HEK293 (cell line): Measurements from ENCODE around the gene CDH26.

Experiments used
- CTCF ChIA-PET: fragments of 350-600 bp; formaldehyde crosslinking; extraction: SDS; loops from one replicate; lab custom pipeline; 2021; ENCODE audit warnings: antibody characterized with exemption; lab: Yijun Ruan, JAX
- POLR2A ChIA-PET: fragments of 300-600 bp; formaldehyde crosslinking; extraction: SDS; loops from one replicate; lab custom pipeline; 2020; ENCODE audit warnings: antibody characterized with exemption, inconsistent platforms; lab: Yijun Ruan, JAX
- H3K27ac ChIP-seq: fragments of 200-500 bp; sonication (Bioruptor generic); 2 replicates; pipeline ENCODE4 v1.5.1; 2014; ENCODE audit warnings: low read depth, low read length, control low read depth, inconsistent platforms; ENCODE audit errors: extremely low read depth
- H3K36me3 ChIP-seq, 2 experiments: fragments of 200-500 bp in 1 of 2; sonication (Bioruptor generic) in 1 of 2; 1 replicate in 1 of 2; 2 replicates in 1 of 2; pipeline ENCODE4 v1.5.1; 2014 to 2017; ENCODE audit warnings: inconsistent platforms in 2 of 2, low read length in 2 of 2; ENCODE audit not compliant: control insufficient read depth in 2 of 2, insufficient read depth in 1 of 2
- H3K4me1 ChIP-seq: fragments of 200-500 bp; sonication (Bioruptor generic); 2 replicates; pipeline ENCODE4 v1.5.1; 2014; ENCODE audit warnings: mild to moderate bottlenecking, low read length, inconsistent platforms; ENCODE audit not compliant: control insufficient read depth, insufficient read depth
- H3K4me3 ChIP-seq: 2 replicates; pipeline ENCODE4 v1.5.1; 2011; ENCODE audit warnings: low read depth, mild to moderate bottlenecking, control low read depth, low read length, moderate library complexity
- H3K9me3 ChIP-seq: fragments of 200-500 bp; sonication (Bioruptor generic); 2 replicates; pipeline ENCODE4 v1.5.1; 2014; ENCODE audit warnings: low read depth, low read length, inconsistent platforms; ENCODE audit not compliant: control insufficient read depth, insufficient read depth
- BCL11A ChIP-seq: fragments of 450-650 bp; formaldehyde crosslinking; IDR thresholded peaks from 2 replicates; pipeline ENCODE4 v1.5.1; 2016; ENCODE audit warnings: low read depth, missing biosample characterization, missing genetic modification characterization
- GFI1B ChIP-seq: fragments of 450-650 bp; formaldehyde crosslinking; IDR thresholded peaks from 2 replicates; pipeline ENCODE4 v1.5.1; 2016; ENCODE audit warnings: missing biosample characterization, missing genetic modification characterization
- HOXC10 ChIP-seq: sonication (generic); formaldehyde crosslinking; IDR thresholded peaks from 2 replicates; pipeline ENCODE4 v1.8.1; 2023; ENCODE audit warnings: mild to moderate bottlenecking, missing genetic modification reagents
- KLF16 ChIP-seq: fragments of 450-650 bp; formaldehyde crosslinking; IDR thresholded peaks from 2 replicates; pipeline ENCODE4 v1.5.1; 2017; ENCODE audit warnings: missing biosample characterization, missing genetic modification characterization
- KLF8 ChIP-seq: fragments of 450-650 bp; formaldehyde crosslinking; IDR thresholded peaks from 2 replicates; pipeline ENCODE4 v1.5.1; 2016; ENCODE audit warnings: missing biosample characterization, missing genetic modification characterization
- OVOL3 ChIP-seq: fragments of 450-650 bp; formaldehyde crosslinking; IDR thresholded peaks from 2 replicates; pipeline ENCODE4 v1.5.1; 2016; ENCODE audit warnings: missing biosample characterization, missing genetic modification characterization
- RBAK ChIP-seq: fragments of 450-650 bp; formaldehyde crosslinking; IDR thresholded peaks from 2 replicates; pipeline ENCODE4 v1.5.1; 2016; ENCODE audit warnings: missing biosample characterization, missing genetic modification characterization
- SP2 ChIP-seq: fragments of 450-650 bp; formaldehyde crosslinking; IDR thresholded peaks from 2 replicates; pipeline ENCODE4 v1.5.1; 2016; ENCODE audit warnings: missing biosample characterization, missing genetic modification characterization
- YY1 ChIP-seq: fragments of 450-650 bp; formaldehyde crosslinking; IDR thresholded peaks from 2 replicates; pipeline ENCODE4 v1.5.1; 2018; ENCODE audit warnings: missing biosample characterization, missing genetic modification characterization
- ZBTB21 ChIP-seq: fragments of 450-650 bp; formaldehyde crosslinking; IDR thresholded peaks from 2 replicates; pipeline ENCODE4 v1.5.1; 2017; ENCODE audit warnings: missing biosample characterization, missing genetic modification characterization
- ZBTB48 ChIP-seq: fragments of 450-650 bp; formaldehyde crosslinking; IDR thresholded peaks from 2 replicates; pipeline ENCODE4 v1.5.1; 2016; ENCODE audit warnings: missing biosample characterization, missing genetic modification characterization
- ZBTB8A ChIP-seq: fragments of 450-650 bp; formaldehyde crosslinking; IDR thresholded peaks from 2 replicates; pipeline ENCODE4 v1.5.1; 2016; ENCODE audit warnings: missing biosample characterization, missing genetic modification characterization
- ZEB2 ChIP-seq: fragments of 450-650 bp; formaldehyde crosslinking; IDR thresholded peaks from 2 replicates; pipeline ENCODE4 v1.5.1; 2016; ENCODE audit warnings: missing biosample characterization, missing genetic modification characterization
- ZNF132 ChIP-seq: fragments of 450-650 bp; formaldehyde crosslinking; IDR thresholded peaks from 2 replicates; pipeline ENCODE4 v1.5.1; 2017; ENCODE audit warnings: missing biosample characterization, missing genetic modification characterization, borderline replicate concordance
- ZNF18 ChIP-seq: fragments of 450-650 bp; formaldehyde crosslinking; IDR thresholded peaks from 2 replicates; pipeline ENCODE4 v1.5.1; 2016; ENCODE audit warnings: missing biosample characterization, missing genetic modification characterization
- ZNF23 ChIP-seq: fragments of 450-650 bp; formaldehyde crosslinking; IDR thresholded peaks from 2 replicates; pipeline ENCODE4 v1.5.1; 2016; ENCODE audit warnings: missing biosample characterization, missing genetic modification characterization, borderline replicate concordance
- ZNF248 ChIP-seq: fragments of 450-650 bp; formaldehyde crosslinking; IDR thresholded peaks from 2 replicates; pipeline ENCODE4 v1.5.1; 2017; ENCODE audit warnings: missing biosample characterization, missing genetic modification characterization
- ZNF266 ChIP-seq: fragments of 450-650 bp; formaldehyde crosslinking; IDR thresholded peaks from 2 replicates; pipeline ENCODE4 v1.5.1; 2016; ENCODE audit warnings: missing biosample characterization, missing genetic modification characterization, low read depth
- ZNF324 ChIP-seq: fragments of 450-650 bp; formaldehyde crosslinking; IDR thresholded peaks from 2 replicates; pipeline ENCODE4 v1.5.1; 2016; ENCODE audit warnings: missing biosample characterization, missing genetic modification characterization
- ZNF37A ChIP-seq: fragments of 450-650 bp; IDR thresholded peaks from 2 replicates; pipeline ENCODE4 v1.5.1; 2018; ENCODE audit warnings: missing biosample characterization, missing genetic modification characterization
- ZNF48 ChIP-seq: fragments of 450-650 bp; formaldehyde crosslinking; IDR thresholded peaks from 2 replicates; pipeline ENCODE4 v1.5.1; 2016; ENCODE audit warnings: missing biosample characterization, missing genetic modification characterization
- ZNF521 ChIP-seq: fragments of 450-650 bp; formaldehyde crosslinking; IDR thresholded peaks from 2 replicates; pipeline ENCODE4 v1.5.1; 2017; ENCODE audit warnings: missing biosample characterization, mild to moderate bottlenecking, missing genetic modification characterization
- ZNF555 ChIP-seq: fragments of 450-650 bp; formaldehyde crosslinking; conservative IDR thresholded peaks from 2 replicates; pipeline ENCODE4 v1.5.1; 2017; ENCODE audit warnings: missing biosample characterization, mild to moderate bottlenecking, missing genetic modification characterization, inconsistent platforms
- ZNF585B ChIP-seq: fragments of 450-650 bp; formaldehyde crosslinking; IDR thresholded peaks from 2 replicates; pipeline ENCODE4 v1.5.1; 2016; ENCODE audit warnings: missing biosample characterization, missing genetic modification characterization
- ZNF621 ChIP-seq: fragments of 450-650 bp; formaldehyde crosslinking; IDR thresholded peaks from 2 replicates; pipeline ENCODE4 v1.5.1; 2017; ENCODE audit warnings: missing biosample characterization, missing genetic modification characterization
- ZXDB ChIP-seq: fragments of 450-650 bp; formaldehyde crosslinking; IDR thresholded peaks from 2 replicates; pipeline ENCODE4 v1.5.1; 2016; ENCODE audit warnings: missing biosample characterization, missing genetic modification characterization
- TF ChIP-seq, protein P1 (sequence below): fragments of 450-650 bp; formaldehyde crosslinking; IDR thresholded peaks from 2 replicates; pipeline ENCODE4 v1.5.1; 2016; ENCODE audit warnings: missing biosample characterization, missing genetic modification characterization
- TF ChIP-seq, protein P2 (sequence below): fragments of 450-650 bp; formaldehyde crosslinking; IDR thresholded peaks from 2 replicates; pipeline ENCODE4 v1.5.1; 2016; ENCODE audit warnings: missing biosample characterization, missing genetic modification characterization

The CDH26 gene

DNA sequence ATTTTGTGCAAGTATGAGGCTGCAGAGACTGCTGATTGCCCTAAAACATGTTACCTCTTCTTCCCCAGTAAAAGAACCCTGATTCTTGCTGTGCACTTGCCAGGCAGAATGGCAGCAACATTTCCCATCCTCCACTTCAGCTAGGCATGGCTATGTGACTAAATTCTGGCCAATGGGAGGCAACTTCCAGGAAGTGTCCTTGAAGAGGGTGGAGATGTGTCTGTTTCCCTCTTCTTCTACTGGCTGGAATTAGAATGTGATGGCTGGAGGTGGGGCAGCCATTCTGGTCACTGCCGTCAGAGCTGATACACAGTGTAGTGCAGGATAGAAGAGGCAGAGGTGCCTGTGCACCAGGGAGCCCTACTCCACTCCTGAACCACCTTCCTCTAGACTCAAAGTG, 64.6 kb downstream of the CDH26 start (continued):
- TF ChIP-seq ZXDB (tag by site-specific recombination) (no peak), ZNF248 (tag by site-specific recombination) (no peak), KLF8 (tag by site-specific recombination) (no peak), ZNF585B (tag by site-specific recombination) (no peak), ZNF48 (tag by site-specific recombination) (no peak), ZBTB48 (tag by site-specific recombination) (no peak)
- TF ChIP-seq, protein P1, sequence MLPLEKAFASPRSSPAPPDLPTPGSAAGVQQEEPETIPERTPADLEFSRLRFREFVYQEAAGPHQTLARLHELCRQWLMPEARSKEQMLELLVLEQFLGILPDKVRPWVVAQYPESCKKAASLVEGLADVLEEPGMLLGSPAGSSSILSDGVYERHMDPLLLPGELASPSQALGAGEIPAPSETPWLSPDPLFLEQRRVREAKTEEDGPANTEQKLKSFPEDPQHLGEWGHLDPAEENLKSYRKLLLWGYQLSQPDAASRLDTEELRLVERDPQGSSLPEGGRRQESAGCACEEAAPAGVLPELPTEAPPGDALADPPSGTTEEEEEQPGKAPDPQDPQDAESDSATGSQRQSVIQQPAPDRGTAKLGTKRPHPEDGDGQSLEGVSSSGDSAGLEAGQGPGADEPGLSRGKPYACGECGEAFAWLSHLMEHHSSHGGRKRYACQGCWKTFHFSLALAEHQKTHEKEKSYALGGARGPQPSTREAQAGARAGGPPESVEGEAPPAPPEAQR (tag by site-specific recombination): no peak

DNA sequence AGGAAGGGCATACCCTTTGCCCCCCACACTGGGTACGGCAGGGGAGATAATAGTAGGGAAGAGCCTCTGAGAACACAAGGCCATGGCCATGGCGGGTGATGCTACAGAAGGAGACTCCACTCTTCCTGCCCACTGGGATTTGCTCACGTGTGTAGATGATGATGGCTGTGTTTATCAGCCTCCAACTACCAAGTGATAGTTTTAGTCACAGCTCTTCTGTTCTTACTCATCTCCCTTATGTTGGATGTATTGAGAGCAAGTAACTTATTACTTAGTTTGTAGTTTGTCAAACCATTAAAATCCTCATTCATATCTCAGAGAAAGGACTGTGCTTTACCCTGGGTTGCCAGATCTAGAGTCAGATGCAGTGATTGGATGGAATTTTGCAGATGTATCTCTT, 66.0 kb downstream of the CDH26 start:
- POLR2A ChIA-PET: interaction anchor here (0.7 kb wide), 1 partner anchor 99 kb away, joined by 3 read pairs; no protein-coding TSS in a partner anchor
- no peaks in the 10 kb centered on the region for H3K9me3 ChIP-seq
- no peak overlapping the region for H3K27ac ChIP-seq
- TF ChIP-seq ZNF324 (no peak), SP2 (tag by site-specific recombination) (no peak), ZNF555 (tag by site-specific recombination) (no peak), GFI1B (tag by site-specific recombination) (no peak), RBAK (tag by site-specific recombination) (no peak), YY1 (tag by site-specific recombination) (no peak)
- TF ChIP-seq, protein P1 (tag by site-specific recombination): no peak
- TF ChIP-seq, protein P2, sequence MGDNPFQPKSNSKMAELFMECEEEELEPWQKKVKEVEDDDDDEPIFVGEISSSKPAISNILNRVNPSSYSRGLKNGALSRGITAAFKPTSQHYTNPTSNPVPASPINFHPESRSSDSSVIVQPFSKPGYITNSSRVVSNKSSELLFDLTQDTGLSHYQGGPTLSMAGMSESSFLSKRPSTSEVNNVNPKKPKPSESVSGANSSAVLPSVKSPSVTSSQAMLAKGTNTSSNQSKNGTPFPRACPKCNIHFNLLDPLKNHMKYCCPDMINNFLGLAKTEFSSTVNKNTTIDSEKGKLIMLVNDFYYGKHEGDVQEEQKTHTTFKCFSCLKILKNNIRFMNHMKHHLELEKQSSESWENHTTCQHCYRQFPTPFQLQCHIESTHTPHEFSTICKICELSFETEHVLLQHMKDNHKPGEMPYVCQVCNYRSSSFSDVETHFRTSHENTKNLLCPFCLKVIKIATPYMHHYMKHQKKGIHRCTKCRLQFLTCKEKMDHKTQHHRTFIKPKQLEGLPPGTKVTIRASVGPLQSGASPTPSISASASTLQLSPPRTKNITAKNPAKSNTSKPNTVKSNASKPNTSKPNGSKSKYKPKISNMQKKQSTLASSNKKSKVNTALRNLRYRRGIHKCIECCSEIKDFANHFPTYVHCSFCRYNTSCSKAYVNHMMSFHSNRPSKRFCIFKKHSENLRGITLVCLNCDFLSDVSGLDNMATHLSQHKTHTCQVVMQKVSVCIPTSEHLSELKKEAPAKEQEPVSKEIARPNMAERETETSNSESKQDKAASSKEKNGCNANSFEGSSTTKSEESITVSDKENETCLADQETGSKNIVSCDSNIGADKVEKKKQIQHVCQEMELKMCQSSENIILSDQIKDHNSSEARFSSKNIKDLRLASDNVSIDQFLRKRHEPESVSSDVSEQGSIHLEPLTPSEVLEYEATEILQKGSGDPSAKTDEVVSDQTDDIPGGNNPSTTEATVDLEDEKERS (tag by site-specific recombination): no peak
- no peaks in the 10 kb centered on the region for H3K36me3 ChIP-seq
- H3K4me3 ChIP-seq: no peak overlapping the region
- no peaks in the 10 kb centered on the region for H3K4me1 ChIP-seq
- CTCF ChIA-PET: interaction anchor here (0.6 to 0.9 kb wide), 2 partner anchors 34 to 70 kb away, joined by 3 to 5 read pairs; no protein-coding TSS in a partner anchor

- no peaks in the 10 kb centered on the region for H3K4me1 ChIP-seq
- no peak overlapping the region for H3K4me3 ChIP-seq
- ChIA-PET CTCF (no interaction called here), POLR2A (no interaction called here)
- H3K9me3 ChIP-seq: no peaks in the 10 kb centered on the region
- no peaks in the 10 kb centered on the region for H3K36me3 ChIP-seq
- no peak overlapping the region for H3K27ac ChIP-seq
- TF ChIP-seq ZNF18 (no peak), ZNF23 (no peak), BCL11A (tag by site-specific recombination) (no peak), ZNF37A (no peak), ZNF521 (no peak), KLF16 (no peak), ZEB2 (tag by site-specific recombination) (no peak), ZNF621 (no peak), ZBTB21 (tag by site-specific recombination) (no peak), ZNF266 (tag by site-specific recombination) (no peak), HOXC10 (CRISPR knock-in tag) (no peak), OVOL3 (tag by site-specific recombination) (no peak), ZNF132 (tag by site-specific recombination) (no peak), ZBTB8A (tag by site-specific recombination) (no peak)
Observed at GRCh38 chr20:60024801-60025200, 66.6 kb downstream of the CDH26 start.
